ENCODE measurements around the gene BCAS3.

BCAS3 gene

DNA sequence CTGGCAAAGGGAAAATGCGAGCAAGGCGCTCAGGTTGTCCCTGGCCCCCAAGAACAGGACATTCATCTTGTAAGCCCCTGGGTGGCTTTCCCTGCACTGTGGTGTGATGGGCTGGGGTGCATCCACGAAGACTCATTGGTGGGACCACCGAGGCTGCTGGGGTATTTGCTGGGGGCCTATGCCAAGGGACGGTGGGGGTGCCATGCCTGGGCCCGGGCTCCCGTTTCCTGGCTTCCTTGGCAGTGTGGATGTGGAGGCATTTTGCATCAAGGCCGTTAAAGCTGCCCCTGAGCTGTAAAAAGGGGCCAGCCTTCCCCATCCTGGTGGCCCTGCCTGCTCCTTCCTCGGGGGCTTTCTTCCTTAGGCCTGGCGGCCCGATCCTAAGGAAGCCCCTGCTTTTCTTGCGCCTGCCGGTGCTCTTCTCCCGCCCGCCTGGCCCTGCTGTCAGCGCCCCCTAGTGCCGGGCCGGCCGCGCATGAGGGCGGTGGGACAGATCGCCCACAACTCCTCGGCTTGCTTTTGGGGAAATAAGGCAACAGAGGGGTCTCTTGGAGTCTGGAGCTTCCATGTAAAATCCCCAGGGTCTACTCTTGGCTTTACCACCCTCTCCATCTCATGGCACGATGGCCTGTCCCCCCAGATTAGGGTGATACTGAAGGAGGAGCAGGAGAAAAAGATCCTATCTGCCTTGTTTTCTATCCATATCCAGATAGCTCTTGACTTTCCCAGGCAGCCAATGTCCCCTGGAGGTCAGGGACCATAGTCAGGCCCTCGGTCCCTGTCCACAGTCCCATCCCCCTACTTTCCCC is 712.2 kb downstream of the BCAS3 start:
- FAIRE-seq, result no peak
- TF ChIP-seq TAF1 (IDR thresholded peaks at IDR 0.05; ENCODE audit: borderline replicate concordance, low read depth, low read length) (no peak), POLR2A (IDR thresholded peaks at IDR 0.05; ENCODE audit: low read depth, low read length) (no peak), POLR2AphosphoS5 (IDR thresholded peaks at IDR 0.05; ENCODE audit: low read depth, low read length) (no peak)
- DNase-seq (ENCODE audit: insufficient read length), result no peak

DNA sequence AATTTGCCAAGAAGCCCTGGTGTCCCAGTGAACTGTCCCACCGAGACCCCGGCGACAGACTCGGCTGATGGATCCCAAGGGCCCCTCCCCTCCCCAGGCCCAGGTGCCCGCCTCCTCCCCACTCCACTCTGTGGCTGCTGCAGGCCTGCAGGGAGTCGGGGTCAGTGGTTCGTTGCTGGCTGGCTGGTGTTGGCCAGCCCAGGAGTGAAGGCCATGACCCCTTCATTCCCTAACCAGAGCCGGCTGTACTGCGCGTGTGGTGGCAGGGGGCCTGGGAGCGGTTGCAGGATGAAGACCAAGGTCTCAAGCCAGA is 712.8 kb downstream of the BCAS3 start:
- no peak for FAIRE-seq
- DNase-seq (ENCODE audit: insufficient read length), result no peak
- TF ChIP-seq POLR2A (IDR thresholded peaks at IDR 0.05; ENCODE audit: low read depth, low read length) (no peak), TAF1 (IDR thresholded peaks at IDR 0.05; ENCODE audit: borderline replicate concordance, low read depth, low read length) (no peak), POLR2AphosphoS5 (IDR thresholded peaks at IDR 0.05; ENCODE audit: low read depth, low read length) (no peak)

- FAIRE-seq (no peak), DNase-seq (ENCODE audit: insufficient read length) (no peak)
- TF ChIP-seq POLR2AphosphoS5 (IDR thresholded peaks at IDR 0.05; ENCODE audit: low read depth, low read length), result no peak
- no peak for TF ChIP-seq POLR2A (IDR thresholded peaks at IDR 0.05; ENCODE audit: low read depth, low read length)
- TF ChIP-seq TAF1 (IDR thresholded peaks at IDR 0.05; ENCODE audit: borderline replicate concordance, low read depth, low read length), result no peak
Observed at GRCh38 chr17:61391595-61392291, 714.1 kb downstream of the BCAS3 start.

DNA sequence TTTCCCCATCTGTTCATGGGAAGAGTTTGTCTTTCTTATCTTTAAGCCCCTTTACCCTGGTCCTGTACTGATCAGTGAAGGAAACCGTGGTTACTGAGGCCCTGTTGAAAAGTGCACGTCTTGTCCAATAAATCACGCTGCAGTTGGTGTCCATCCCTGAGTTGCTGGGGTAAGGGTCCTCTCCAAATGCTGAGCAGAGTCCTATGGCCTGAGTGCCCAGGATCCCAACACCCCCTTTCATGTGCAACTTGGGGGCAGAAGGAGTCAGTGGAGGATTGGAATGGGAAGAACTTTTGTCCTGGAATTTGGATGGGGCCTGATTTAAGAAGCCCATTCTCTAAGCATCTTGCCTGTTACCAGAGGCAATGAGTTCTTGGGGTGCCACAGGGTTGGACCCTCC is 715.0 kb downstream of the BCAS3 start:
- TF ChIP-seq TAF1 (IDR thresholded peaks at IDR 0.05; ENCODE audit: borderline replicate concordance, low read depth, low read length) (no peak), POLR2AphosphoS5 (IDR thresholded peaks at IDR 0.05; ENCODE audit: low read depth, low read length) (no peak), POLR2A (IDR thresholded peaks at IDR 0.05; ENCODE audit: low read depth, low read length) (no peak)
- FAIRE-seq (no peak), DNase-seq (ENCODE audit: insufficient read length) (no peak)

DNA sequence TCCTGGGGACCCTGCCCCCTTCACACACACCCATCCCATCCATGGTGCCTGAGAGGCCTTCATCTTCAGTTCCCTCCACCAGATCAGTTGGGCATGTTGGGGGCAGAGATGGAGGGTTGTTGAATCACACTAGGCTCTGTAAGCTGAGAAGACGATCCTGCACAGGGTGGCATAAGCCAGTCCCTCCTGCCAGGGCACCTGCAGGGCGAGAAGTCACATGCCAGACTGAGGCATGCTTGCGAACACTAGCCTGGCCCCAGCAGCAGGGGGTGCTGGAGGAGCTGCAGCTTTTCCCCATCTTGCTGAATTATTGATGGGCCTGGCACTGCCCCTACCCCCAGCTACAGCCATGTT is 715.9 kb downstream of the BCAS3 start:
- DNase-seq (ENCODE audit: insufficient read length) (no peak), FAIRE-seq (no peak)
- TF ChIP-seq POLR2A (IDR thresholded peaks at IDR 0.05; ENCODE audit: low read depth, low read length) (no peak), POLR2AphosphoS5 (IDR thresholded peaks at IDR 0.05; ENCODE audit: low read depth, low read length) (no peak), TAF1 (IDR thresholded peaks at IDR 0.05; ENCODE audit: borderline replicate concordance, low read depth, low read length) (no peak)

GRCh38 chr17:61393904-61394629 is 716.4 kb downstream of the BCAS3 start:
- DNase-seq (ENCODE audit: insufficient read length) (no peak), FAIRE-seq (no peak)
- TF ChIP-seq POLR2AphosphoS5 (IDR thresholded peaks at IDR 0.05; ENCODE audit: low read depth, low read length) (no peak), POLR2A (IDR thresholded peaks at IDR 0.05; ENCODE audit: low read depth, low read length) (no peak)

DNA sequence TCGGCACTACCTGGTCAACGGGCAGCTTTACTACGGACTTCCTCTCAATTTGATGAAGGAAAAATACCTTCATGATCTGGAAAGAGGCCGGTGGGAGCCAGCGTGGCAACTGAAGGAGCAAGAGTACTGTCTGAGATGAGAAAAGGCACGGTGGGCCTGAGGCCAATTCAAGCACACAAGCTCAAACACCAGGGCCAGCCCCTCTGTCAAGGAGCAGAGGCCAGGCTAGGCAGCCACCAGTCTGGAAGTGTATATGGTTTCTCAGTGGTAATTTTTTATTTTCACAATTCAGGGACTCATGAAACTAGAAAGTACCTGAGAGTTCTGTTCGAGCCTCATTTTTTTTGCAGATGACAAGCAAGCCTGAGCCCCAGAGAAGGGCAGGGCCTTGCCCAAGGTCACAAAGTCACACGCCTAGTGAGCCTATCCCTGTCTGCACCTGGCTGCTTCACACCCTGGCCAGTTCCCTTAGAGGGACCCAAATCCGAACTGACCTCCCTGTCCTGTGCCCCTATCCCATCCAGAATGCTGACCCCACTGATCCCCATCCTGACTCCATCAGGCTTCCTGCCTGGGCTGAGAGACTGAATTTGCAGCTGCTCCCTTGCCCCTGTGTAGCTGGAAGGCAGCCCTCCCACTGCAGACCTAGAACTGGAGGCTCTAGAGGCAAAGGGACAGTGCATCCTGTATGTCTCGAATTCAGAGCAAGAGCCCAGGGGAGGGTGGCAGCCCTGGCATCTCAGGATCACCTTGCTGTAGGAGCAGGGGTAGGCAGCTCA is 717.2 kb downstream of the BCAS3 start:
- no peak for FAIRE-seq
- no peak for DNase-seq (ENCODE audit: insufficient read length)
- TF ChIP-seq TAF1 (IDR thresholded peaks at IDR 0.05; ENCODE audit: borderline replicate concordance, low read depth, low read length) (no peak), POLR2AphosphoS5 (IDR thresholded peaks at IDR 0.05; ENCODE audit: low read depth, low read length) (no peak), POLR2A (IDR thresholded peaks at IDR 0.05; ENCODE audit: low read depth, low read length) (no peak)

- TF ChIP-seq TAF1 (IDR thresholded peaks at IDR 0.05; ENCODE audit: borderline replicate concordance, low read depth, low read length), result no peak
- no peak for TF ChIP-seq POLR2A (IDR thresholded peaks at IDR 0.05; ENCODE audit: low read depth, low read length)
- no peak for TF ChIP-seq POLR2AphosphoS5 (IDR thresholded peaks at IDR 0.05; ENCODE audit: low read depth, low read length)
- DNase-seq (ENCODE audit: insufficient read length) (no peak), FAIRE-seq (no peak)
Observed at GRCh38 chr17:61395409-61395982, 717.8 kb downstream of the BCAS3 start.

DNA sequence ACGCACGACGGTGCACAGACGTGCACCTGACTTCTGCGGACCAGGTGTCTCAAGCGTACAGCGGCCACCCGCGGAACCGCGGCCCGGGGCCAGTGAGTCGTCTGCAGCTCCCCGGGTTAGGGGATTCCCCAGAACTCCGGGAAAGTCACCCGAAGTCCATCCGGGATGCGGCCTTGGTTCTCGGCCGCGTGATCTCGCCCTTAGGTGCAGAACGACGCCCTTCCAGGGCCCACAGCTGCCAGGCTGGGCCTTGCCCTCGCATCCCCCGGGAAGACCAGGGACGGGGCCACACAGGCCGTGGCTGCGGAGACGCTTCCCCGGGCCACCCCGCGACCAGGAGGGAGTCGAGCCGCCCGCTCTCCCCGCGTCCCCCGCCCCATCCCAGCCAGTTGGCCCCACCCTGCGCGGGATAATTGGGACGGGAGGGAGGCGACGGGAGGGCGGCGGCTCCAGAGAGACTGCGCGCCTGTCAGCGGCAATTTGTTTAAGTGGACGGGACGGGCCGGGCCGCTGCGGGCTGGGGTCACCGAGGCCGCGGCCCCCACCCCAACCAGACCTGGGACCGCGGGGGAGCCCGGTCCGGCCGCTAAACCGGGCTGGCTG is 718.4 kb downstream of the BCAS3 start:
- DNase-seq (ENCODE audit: insufficient read length), result no peak
- FAIRE-seq, result no peak

GRCh38 chr17:61396586-61397085 is 719.0 kb downstream of the BCAS3 start:
- FAIRE-seq, result no peak
- TF ChIP-seq TAF1 (IDR thresholded peaks at IDR 0.05; ENCODE audit: borderline replicate concordance, low read depth, low read length), result no peak
- TF ChIP-seq POLR2A (IDR thresholded peaks at IDR 0.05; ENCODE audit: low read depth, low read length), result no peak
- TF ChIP-seq POLR2AphosphoS5 (IDR thresholded peaks at IDR 0.05; ENCODE audit: low read depth, low read length), result no peak
- no peak for DNase-seq (ENCODE audit: insufficient read length)

More for the DNA sequence above, 718.4 kb downstream of the BCAS3 start:
- TF ChIP-seq POLR2AphosphoS5 (IDR thresholded peaks at IDR 0.05; ENCODE audit: low read depth, low read length) (no peak), POLR2A (IDR thresholded peaks at IDR 0.05; ENCODE audit: low read depth, low read length) (no peak), TAF1 (IDR thresholded peaks at IDR 0.05; ENCODE audit: borderline replicate concordance, low read depth, low read length) (no peak)
